GM18498 (cell line): ENCODE results near the gene BBS5.
"Not testable (repeated sequence)": the region's sequence is repeated elsewhere in the genome, so short reads cannot be mapped to it uniquely, and the experiment has no call there.

Experiments used
- ATAC-seq: cut with Tn5 transposase; IDR thresholded peaks from one replicate; pipeline ENCODE4 v1.9.1; 2021; ENCODE audit warnings: mild to moderate bottlenecking, moderate library complexity; ENCODE audit not compliant: unreplicated experiment

Gene BBS5

GRCh38 chr2:169479257-169480078 lies at the start of gene BBS5:
BBS5 (plus strand) TSS chr2:169479494; CDS start chr2:169479554, 60 bp downstream.
- ATAC-seq, result peak; percentile 98

- ATAC-seq, result not testable (repeated sequence)
Observed at GRCh38 chr2:169431772-169432171, 47.5 kb upstream of the BBS5 start.

- ATAC-seq, result not testable (repeated sequence)
Observed at GRCh38 chr2:169434236-169434635, 45.1 kb upstream of the BBS5 start.

- no peak for ATAC-seq
Observed at GRCh38 chr2:169438466-169439072, 40.7 kb upstream of the BBS5 start.

- ATAC-seq, result no peak
Observed at GRCh38 chr2:169439900-169440299, 39.4 kb upstream of the BBS5 start.

GRCh38 chr2:169446452-169446851 lies 32.8 kb upstream of the BBS5 start:
- ATAC-seq, result no peak

GRCh38 chr2:169448316-169448715 lies 31.0 kb upstream of the BBS5 start:
- no peak for ATAC-seq

- ATAC-seq, result no peak
Observed at GRCh38 chr2:169448865-169449264, 30.4 kb upstream of the BBS5 start.

GRCh38 chr2:169452080-169452479 lies 27.2 kb upstream of the BBS5 start:
- no peak for ATAC-seq

- not testable (repeated sequence) for ATAC-seq
Observed at GRCh38 chr2:169453044-169453443, 26.2 kb upstream of the BBS5 start.

GRCh38 chr2:169461143-169461542 lies 18.2 kb upstream of the BBS5 start:
- ATAC-seq, result no peak

GRCh38 chr2:169462896-169463695 lies 16.2 kb upstream of the BBS5 start:
- ATAC-seq, result no peak

- ATAC-seq, result no peak
Observed at GRCh38 chr2:169464466-169464865, 14.8 kb upstream of the BBS5 start.

GRCh38 chr2:169464882-169465281 lies 14.4 kb upstream of the BBS5 start:
- no peak for ATAC-seq

- ATAC-seq, result no peak
Observed at GRCh38 chr2:169468841-169469240, 10.5 kb upstream of the BBS5 start.

- ATAC-seq, result no peak
Observed at GRCh38 chr2:169469952-169470572, 9.2 kb upstream of the BBS5 start.

- no peak for ATAC-seq
Observed at GRCh38 chr2:169472249-169472648, 7.0 kb upstream of the BBS5 start.

- ATAC-seq, result no peak
Observed at GRCh38 chr2:169476459-169476858, 2.8 kb upstream of the BBS5 start.

GRCh38 chr2:169478339-169478738 lies 955 bp upstream of the BBS5 start:
- no peak for ATAC-seq

GRCh38 chr2:169478745-169479256 lies 493 bp upstream of the BBS5 start:
- no peak for ATAC-seq

GRCh38 chr2:169480079-169480465 lies 778 bp downstream of the BBS5 start:
- ATAC-seq, result no peak
